Osteoblast (primary cell): Measurements from ENCODE around the gene TMEM130. TPM values are rescaled to one million over a fixed set of nuclear protein-coding genes. Genes with fewer than 3 reads are reported as not detected.
A peak's percentile ranks its signal among the peaks of the same experiment; 100 is the strongest.

Experiments used
- DNase-seq: peaks from one replicate; pipeline ENCODE4 v3.0.0; 2011; ENCODE audit warnings: low spot score, mixed read lengths; ENCODE audit not compliant: insufficient read length; ENCODE audit errors: missing footprints
- H2AFZ ChIP-seq: 2 replicates; pipeline ENCODE4 v1.6.0; 2011; ENCODE audit warnings: mild to moderate bottlenecking, low read length
- H3K27ac ChIP-seq: 2 replicates; pipeline ENCODE4 v1.5.1; 2011; ENCODE audit warnings: mild to moderate bottlenecking, low read depth, low read length, moderate library complexity
- H3K27me3 ChIP-seq: 2 replicates; pipeline ENCODE4 v1.6.0; 2012; ENCODE audit warnings: mild to moderate bottlenecking, control low read depth, inconsistent platforms, low read length, moderate library complexity; ENCODE audit not compliant: insufficient read depth
- H3K36me3 ChIP-seq: 2 replicates; pipeline ENCODE4 v1.5.1; 2011; ENCODE audit warnings: mild to moderate bottlenecking, low read length, control low read depth, moderate library complexity; ENCODE audit not compliant: insufficient read depth
- H3K4me1 ChIP-seq: 2 replicates; pipeline ENCODE4 v1.5.1; 2011; ENCODE audit warnings: mild to moderate bottlenecking, low read length, control low read depth, moderate library complexity; ENCODE audit not compliant: insufficient read depth
- H3K4me2 ChIP-seq: 2 replicates; pipeline ENCODE4 v1.6.0; 2011; ENCODE audit warnings: mild to moderate bottlenecking, low read length; ENCODE audit not compliant: insufficient read depth
- H3K4me3 ChIP-seq: fragments of 200-600 bp; sonication (generic); 3 replicates; pipeline ENCODE4 v1.5.1; 2012; ENCODE audit warnings: mild to moderate bottlenecking, low read length, inconsistent platforms; ENCODE audit not compliant: insufficient read depth
- H3K79me2 ChIP-seq: 2 replicates; pipeline ENCODE4 v1.6.0; 2012; ENCODE audit warnings: mild to moderate bottlenecking, low read length, control low read depth, inconsistent platforms; ENCODE audit not compliant: insufficient read depth
- H3K9me3 ChIP-seq: 2 replicates; pipeline ENCODE4 v1.5.1; 2011; ENCODE audit warnings: low read depth, low read length, control low read depth
- H4K20me1 ChIP-seq: 2 replicates; pipeline ENCODE4 v1.6.0; 2012; ENCODE audit warnings: mild to moderate bottlenecking, low read length, control low read depth; ENCODE audit not compliant: insufficient read depth
- CTCF ChIP-seq: IDR thresholded peaks from 2 replicates; pipeline ENCODE4 v1.5.1; 2011; ENCODE audit warnings: mild to moderate bottlenecking, low read depth, low read length, moderate library complexity; ENCODE audit errors: extremely low read depth
- total RNA-seq: library from RNA; depleted of rRNA; stranded (reverse); fragments of >200 nt; gene quantifications from 2 replicates; pipeline ENCODE4 v1.2.3, GENCODE V29; 2012

The TMEM130 gene
- total RNA-seq, 1 donor: 1.1 TPM

GRCh38 chr7:98833022-98833421 lies 36.8 kb downstream of the TMEM130 start:
- Histone ChIP-seq H3K4me2 (no peak overlapping the region), H4K20me1 (no peaks in the 10 kb centered on the region), H3K27ac (no peak overlapping the region), H3K36me3 (no peaks in the 10 kb centered on the region), H3K4me3 (no peak overlapping the region), H3K79me2 (no peaks in the 10 kb centered on the region), H2AFZ (no peak overlapping the region), H3K9me3 (no peaks in the 10 kb centered on the region), H3K4me1 (no peaks in the 10 kb centered on the region), H3K27me3 (peaks cover 16% of the 10 kb centered on the region)
- no peak for TF ChIP-seq CTCF
- no peak for DNase-seq

- peaks cover 16% of the 10 kb centered on the region for H3K27me3 ChIP-seq
- peak; percentile 63 for TF ChIP-seq CTCF
- H3K36me3 ChIP-seq: no peaks in the 10 kb centered on the region
- no peak overlapping the region for H3K4me3 ChIP-seq
- H3K27ac ChIP-seq: no peak overlapping the region
- H3K4me2 ChIP-seq: no peak overlapping the region
- no peak overlapping the region for H2AFZ ChIP-seq
- H3K9me3 ChIP-seq: no peaks in the 10 kb centered on the region
- no peaks in the 10 kb centered on the region for H3K79me2 ChIP-seq
- peaks cover 1% of the 10 kb centered on the region for H3K4me1 ChIP-seq
- DNase-seq: no peak
- H4K20me1 ChIP-seq: no peaks in the 10 kb centered on the region
Measured at GRCh38 chr7:98831641-98832221, 38.1 kb downstream of the TMEM130 start.

GRCh38 chr7:98830972-98831548 lies 38.8 kb downstream of the TMEM130 start:
- DNase-seq: no peak
- peaks cover 16% of the 10 kb centered on the region for H3K27me3 ChIP-seq

More at GRCh38 chr7:98830972-98831548, 38.8 kb downstream of the TMEM130 start:
- H4K20me1 ChIP-seq: no peaks in the 10 kb centered on the region
- no peak overlapping the region for H3K27ac ChIP-seq
- peaks cover 3% of the 10 kb centered on the region for H3K4me1 ChIP-seq
- no peak overlapping the region for H3K4me3 ChIP-seq
- TF ChIP-seq CTCF: no peak
- no peaks in the 10 kb centered on the region for H3K79me2 ChIP-seq
- no peak overlapping the region for H2AFZ ChIP-seq
- H3K36me3 ChIP-seq: no peaks in the 10 kb centered on the region
- H3K4me2 ChIP-seq: no peak overlapping the region
- H3K9me3 ChIP-seq: no peaks in the 10 kb centered on the region
